IMR-90 (cell line): ENCODE measurements around the gene MEX3B. TPM values are rescaled to one million over a fixed set of nuclear protein-coding genes. Genes with fewer than 3 reads are reported as not detected.

Experiments
- polyA plus RNA-seq, 3 experiments: library from polyadenylated mRNA; depleted of rRNA; stranded (reverse); fragments of >200 nt; gene quantifications; 2 replicates each; pipeline ENCODE4 v1.2.3, GENCODE V29; 2012; ENCODE audit warnings: low replicate concordance in 1 of 3
- total RNA-seq: library from RNA; depleted of rRNA; stranded (reverse); fragments of >200 nt; gene quantifications from 2 replicates; pipeline ENCODE4 v1.2.3, GENCODE V29; 2012; rRNA removed

MEX3B gene
- total and polyA plus RNA-seq, 2 of the 4 experiments (the other 2 are of a cell fraction), result 3.6 to 12.9 TPM

Other genes with a start within 250 kb of the MEX3B start
- 24.6 and 27.8 TPM in 2 replicates for gene EFL1, start 216.7 kb upstream of the MEX3B start, total RNA-seq
- gene EFL1, start 216.7 kb upstream of the MEX3B start, polyA plus RNA-seq (2012; rRNA removed), result 8.7 and 10.1 TPM in 2 replicates
- gene SAXO2, start 216.8 kb upstream of the MEX3B start, total RNA-seq, result 0.28 TPM in 1 of 2 replicates, not detected in the other
- 0.14 and 0.42 TPM in 2 replicates for gene SAXO2, start 216.8 kb upstream of the MEX3B start, polyA plus RNA-seq (2012; rRNA removed)